T1000 (cell line): ENCODE data around the gene NEURL2.

Experiments
- DNase-seq: peaks from one replicate; lab custom pipeline; 2025; ENCODE audit warnings: mixed read lengths; lab: John Stamatoyannopoulos, UW

NEURL2 gene

DNA sequence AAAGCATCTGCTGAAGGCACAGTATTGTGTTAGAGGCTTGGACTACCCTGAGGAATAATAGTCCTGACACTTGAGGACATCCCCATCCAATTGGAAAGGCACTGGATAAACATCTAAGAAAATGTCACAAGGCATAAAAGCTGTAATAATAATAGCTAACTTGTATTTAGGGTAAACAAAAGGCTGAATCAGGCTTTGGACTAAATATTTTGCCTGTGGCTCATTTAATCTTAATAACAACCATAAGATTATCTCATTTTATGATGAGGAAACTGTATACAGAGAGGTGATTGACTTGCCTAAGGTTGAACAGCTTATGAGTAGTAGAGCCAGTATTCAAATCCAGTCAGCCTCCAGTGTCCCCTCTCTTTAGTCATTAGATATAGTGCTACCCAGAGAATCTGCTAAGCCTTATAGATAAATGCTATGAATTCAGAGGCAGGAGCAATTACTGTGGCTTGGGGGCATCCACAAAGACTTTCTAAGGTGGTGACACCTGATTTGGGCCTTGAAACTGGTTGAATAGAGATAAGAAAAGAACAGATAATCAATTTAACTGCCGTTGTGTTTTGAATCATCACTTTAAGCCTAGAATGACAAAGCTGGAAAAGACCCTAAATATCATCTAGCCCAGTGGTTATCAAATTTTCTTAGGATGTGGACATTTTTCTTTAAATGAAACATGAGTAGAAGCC, 17.5 kb downstream of the NEURL2 start:
- DNase-seq, result no peak

DNA sequence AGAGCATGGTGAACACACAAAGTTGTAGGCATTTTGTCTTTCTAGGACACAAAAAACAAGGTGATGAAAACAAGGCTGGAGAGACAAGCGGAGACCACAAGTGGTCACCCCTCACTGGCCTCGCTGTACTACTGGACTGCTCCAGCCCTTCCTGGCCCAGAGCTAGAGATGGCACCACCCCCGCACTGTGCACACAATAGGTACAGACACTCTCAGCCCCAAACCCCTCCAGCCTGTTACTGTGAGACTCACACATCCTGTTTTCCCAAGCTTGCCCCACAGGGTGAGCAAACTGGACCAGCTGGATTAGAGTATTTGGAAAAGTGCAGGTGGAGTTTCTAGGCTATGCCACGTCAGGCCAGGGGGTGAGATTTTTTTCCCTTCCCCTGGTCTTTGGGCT, 18.4 kb downstream of the NEURL2 start:
- no peak for DNase-seq

DNA sequence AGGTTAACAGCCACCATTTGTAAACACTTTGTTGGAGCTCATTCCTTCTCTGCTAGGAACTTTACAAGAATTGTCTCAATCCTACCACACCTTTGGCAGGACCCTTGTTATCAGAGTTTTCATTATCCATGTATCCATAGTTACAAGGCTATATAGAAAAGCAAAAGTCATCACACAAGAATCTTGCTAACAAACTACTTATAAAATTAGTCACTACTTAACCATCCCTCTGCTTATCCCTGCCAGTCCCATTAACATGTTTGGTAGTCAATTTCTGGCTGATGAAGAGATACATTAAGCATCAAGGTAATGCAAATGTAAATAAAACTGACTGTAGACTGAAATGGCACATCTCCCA, 23.2 kb downstream of the NEURL2 start:
- DNase-seq, result peak; percentile 37

DNA sequence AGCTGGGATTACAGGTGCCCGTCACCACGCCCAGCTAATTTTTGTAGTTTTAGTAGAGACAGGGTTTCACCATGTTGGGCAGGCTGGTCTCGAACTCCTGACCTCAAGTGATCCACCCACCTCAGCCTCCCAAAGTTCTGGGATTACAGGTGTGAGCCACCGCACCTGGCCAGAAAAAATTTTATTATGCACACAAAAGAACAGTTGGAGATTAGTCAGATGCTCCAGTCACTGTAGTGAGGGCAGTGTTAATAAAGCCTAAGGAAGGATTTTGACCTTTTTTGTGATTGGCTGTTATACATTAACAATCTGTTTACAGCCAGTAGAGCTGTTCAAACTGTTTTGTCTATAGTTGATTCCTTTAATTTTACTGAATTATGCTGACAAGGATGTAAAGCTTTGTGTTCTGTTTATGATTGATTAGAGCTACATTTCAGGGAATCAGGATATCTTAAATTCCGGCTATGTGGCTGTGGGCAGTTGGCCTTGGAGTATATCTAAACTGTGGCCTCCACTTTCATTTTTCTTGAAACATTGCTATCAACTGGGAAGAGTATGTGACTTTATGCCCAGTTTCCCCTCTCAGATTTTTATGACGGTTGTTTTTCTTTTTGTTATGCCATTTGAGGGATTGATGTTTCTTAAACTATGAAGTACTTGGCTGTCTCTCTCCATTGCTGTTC, 23.7 kb downstream of the NEURL2 start:
- no peak for DNase-seq

DNA sequence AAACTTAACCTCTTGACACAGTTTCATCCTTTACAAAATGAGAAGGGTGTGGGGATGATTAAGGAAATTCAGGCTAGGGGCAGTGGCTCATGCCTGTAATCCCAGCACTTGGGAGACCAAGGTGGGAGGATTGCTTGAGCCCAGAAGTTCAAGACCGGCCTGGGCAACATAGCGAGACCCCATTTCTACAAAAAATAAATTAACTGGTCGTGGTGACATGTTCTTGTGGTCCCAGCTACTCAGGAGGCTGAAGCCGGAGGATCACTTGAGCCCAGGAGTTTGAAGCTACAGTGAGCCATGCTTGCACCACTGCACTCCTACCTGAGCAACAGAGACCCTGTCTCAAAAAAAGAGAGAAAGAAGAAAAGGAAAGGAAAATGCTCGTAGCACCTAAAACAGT, 24.6 kb downstream of the NEURL2 start:
- DNase-seq, result no peak

DNA sequence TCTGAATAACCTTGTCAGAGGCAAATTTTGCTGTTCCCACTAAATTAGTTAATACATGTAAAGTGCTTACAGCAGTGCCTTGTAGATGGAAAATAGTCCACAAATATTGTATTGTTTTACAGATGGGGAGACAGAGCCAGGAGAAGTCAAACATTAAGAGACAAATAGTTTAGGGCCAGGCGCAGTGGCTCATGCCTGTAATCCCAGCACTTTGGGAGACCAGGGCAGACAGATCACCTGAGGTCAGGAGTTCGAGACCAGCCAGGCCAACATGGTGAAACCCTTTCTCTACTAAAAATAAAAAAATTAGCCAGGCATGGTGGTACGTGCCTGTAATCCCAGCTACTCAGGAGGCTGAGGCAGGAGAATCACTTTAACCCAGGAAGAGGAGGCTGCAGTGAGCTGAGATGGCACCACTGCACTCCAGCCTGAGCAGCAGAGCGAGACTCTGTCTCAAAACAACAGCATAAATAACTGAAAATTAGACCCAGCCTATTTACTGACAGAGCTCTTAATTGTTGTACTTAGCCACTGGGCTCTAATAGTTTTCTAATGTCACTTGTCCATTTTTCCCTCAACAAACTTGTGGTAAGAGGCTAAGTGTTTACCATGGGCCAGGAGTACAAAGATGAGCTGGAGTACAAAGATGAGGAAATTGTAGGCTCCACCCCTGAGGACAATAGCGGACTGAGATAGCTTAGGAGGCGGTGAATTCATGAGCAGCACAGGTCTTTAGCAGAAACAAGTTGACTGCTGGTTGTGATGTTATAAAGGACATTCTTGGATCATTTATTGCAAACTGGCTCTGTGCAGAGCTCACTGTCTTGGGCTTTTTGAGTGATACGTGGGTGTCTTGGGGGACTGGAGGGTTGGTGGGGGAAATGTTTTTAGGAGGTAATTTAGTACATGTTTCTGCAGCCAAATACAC, 27.2 kb downstream of the NEURL2 start:
- no peak for DNase-seq

DNA sequence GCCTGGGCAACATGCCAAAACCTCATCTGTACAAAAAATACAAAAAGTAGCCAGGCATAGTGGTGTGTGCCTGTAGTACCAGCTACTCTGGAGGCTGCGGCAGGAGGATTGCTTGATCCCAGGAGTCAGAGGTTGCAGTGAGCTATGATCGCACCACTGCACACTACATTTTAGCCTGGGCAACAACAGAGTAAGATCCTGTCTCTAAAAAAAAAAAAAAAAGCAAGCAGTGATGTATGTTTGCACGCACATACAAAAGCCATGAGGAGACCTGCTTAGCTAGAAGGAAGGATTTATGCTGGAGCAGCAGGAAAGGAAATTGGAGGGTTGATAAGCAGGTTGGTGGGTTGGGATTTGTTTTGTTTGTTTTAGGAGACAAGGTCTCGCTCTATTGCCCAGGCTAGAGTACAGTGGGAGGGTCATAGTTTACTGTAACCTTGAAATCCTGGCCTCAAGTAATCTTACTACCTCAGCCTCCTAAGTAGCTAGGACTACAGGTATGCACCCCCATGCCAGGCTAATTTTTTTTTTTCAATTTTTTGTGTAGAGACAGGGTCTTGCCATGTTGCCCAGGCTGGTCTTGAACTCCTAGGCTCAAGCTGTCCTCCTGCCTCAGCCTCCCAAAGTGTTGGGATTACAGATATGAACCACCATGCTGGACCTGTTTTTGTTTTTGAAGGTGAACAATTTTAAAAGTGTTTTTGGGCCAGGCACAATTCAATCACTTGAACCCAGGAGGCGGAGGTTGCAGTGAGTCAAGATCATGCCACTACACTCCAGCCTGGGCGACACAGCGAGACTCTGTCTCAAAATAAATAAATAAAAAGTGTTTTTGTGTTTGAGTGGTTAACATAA, 29.6 kb downstream of the NEURL2 start:
- no peak for DNase-seq

DNA sequence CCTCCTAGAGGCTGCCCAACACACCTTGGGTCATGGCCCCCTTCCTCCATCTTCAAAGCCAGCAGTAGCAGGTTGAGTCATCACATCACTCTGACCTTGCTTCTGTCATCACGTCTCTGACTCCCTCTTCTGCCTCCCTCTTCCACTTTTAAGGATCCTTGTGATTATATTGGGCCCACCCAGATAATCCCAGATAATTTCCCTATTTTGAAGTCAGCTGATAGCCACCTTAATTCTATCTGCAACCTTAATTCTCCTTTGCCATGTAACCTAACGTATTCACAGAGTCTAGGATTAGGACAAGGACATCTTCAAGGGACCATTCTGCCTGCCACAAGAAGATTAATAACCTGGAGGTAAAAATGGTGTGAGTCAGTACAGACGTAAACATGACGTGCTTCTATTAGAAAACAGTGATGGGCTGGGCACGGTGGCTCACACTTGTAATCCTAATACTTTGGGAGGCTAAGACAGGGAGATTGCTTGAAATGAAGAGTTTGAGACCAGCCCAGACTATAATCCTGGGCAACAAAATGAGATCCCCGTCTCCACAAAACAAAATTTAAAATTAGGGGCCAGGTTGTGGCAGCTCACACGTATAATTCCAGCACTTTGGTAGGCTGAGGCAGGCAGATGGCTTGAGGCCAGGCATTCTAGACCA, 30.3 kb downstream of the NEURL2 start:
- DNase-seq, result no peak

DNA sequence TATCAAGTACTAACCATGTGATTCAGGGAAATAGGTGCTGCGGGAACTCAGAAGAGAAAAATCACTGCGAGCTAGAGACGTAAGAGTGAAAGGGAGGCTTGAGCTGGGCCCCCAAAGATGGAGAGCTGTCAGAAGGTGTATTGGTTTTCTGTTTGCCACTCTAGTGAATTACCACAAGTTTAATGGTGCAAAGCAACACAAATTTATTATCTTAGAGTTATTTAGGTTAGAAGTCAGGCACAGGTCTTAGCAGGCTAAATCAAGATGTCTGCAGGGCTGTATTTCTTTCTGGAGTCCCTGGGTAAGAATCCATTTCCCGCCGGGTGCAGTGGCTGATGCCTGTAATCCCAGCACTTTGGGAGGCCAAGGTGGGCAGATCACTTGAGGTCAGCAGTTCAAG, 31.1 kb downstream of the NEURL2 start:
- DNase-seq, result no peak

DNA sequence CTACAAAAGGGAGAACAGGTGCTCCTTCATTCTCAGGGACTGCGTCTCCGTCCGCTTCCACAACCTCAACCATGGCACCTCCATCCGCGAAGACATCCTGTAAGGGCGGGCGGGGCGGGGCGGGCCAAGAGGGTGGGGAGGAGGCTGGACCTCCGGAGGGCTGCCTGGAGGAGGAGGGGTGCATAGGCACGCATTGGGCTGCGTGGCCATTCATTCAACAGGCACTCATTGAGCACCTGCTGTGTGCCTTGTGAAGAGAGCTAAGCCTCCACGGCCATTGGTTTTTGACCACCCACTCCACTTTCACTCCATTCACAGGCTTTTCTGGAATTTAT, 33.2 kb downstream of the NEURL2 start:
- no peak for DNase-seq

DNA sequence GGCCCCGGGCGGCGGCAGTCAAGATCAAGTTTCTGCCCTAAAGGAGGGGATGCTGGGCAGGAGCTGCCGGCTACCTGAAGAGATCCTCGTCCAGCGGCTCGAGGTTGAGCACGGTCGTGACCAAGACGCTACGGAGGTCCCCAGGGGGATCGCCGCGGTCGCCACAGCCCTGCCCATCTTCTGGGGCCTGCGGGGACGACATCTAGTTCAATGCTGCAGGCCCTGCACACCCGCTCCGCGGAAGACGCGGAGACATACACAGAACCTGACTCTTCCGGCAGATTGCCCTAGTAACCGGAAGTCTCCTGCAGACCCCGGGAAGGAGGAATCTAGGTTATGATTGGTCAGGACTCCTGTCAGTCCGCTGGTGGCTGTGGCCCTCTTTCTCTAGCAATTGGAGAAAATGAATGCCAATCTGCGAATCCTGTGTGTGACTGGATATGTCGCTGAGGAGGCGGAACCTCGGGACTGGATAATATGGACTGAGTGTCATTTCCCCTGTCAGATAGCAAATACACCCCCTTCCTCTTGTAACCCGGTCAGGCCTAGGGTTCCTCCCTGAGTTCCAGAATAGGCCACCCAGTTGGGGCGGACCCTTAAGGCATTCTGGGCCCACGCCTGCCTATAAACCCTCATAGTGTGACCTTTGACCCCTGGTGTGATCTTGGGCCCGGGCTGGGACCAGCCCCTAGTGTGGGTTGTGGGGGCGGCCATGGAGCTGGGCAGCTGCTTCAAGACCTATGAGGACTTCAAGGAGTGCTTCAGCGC, 33.7 kb downstream of the NEURL2 start, which contains the start of the genes ACOT8 and ZSWIM3:
Gene ACOT8 (minus strand): TSS at position 279 of the 768 bp plus-strand sequence. CDS start 77 bp downstream, at position 202.
Gene ZSWIM3 (plus strand): TSS at position 501 of the 768 bp plus-strand sequence. CDS start 212 bp downstream, at position 713.
- DNase-seq, result peak; percentile 99

DNA sequence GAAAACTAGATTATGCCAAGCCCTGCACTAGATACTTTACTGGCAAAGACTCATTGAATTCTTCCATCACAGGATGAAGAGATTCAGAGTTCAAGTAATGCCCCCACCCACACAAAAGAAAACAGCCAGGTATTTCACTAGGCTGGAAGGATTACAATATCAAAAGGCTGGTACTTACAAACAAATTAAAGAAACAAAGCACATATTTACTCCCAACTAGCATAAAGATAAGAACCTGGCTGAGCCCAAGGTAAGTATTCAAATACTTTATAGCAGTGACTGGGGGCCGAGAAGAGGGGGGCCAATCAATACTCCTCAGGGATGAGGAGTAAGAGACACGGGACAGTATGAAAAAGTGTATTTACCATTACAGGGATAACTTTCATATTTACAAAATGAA, 37.5 kb downstream of the NEURL2 start:
- DNase-seq, result no peak

DNA sequence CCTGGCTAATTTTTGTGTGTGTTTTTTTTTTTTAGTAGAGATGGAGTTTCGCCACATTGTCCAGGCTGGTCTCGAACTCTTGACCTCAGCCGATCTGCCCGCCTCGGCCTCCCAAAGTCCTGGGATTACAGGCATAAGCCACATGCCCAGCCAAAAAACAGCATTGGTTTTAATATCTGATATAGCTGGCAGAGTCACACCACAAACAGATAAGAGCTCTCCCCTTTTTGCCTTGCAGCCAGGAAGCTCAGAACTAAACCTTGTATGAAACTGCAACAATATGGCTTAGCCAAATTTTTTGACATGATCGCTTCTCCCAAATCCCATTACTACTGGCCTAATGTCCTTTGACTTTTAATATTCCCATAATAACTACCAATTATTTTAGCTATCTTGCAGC, 38.7 kb downstream of the NEURL2 start:
- no peak for DNase-seq

DNA sequence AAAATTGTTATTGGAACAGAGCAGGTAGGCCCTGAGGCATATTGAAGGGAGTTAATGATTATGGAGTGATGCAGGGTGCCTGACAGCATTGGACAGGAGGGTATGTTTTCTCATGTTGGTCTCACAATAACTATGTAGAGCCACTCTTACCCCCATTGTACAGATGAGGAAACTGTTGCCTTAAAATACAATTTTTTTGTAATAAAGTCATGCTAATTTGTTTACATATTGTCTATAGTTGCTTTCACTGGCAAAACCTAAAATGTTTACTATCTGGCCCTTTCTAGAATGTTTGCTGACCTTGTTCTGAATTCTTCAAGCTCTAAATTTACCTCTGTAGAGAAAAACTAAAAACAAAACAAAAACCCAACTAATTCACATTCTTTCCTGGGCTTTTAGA, 39.5 kb downstream of the NEURL2 start:
- DNase-seq, result no peak

DNA sequence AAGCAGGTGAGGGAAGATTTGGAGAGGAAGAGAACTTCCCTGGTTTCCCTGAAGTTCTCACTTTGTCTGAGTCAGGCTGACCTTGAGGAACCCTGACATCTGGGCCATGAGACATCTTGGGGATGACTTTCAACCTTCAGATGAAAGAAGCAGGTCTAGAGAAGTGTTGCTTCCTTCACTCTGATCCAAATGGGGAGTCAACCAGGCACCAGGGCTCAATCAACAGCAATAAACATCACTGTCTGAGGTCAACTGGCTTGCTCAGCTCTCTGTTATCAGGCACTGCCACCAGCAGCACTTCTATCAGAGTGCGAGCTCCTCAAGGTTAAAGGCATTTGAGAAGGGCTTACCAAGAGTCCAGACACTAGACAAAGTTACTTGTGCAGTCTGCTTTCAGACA, 40.1 kb downstream of the NEURL2 start:
- DNase-seq, result no peak

DNA sequence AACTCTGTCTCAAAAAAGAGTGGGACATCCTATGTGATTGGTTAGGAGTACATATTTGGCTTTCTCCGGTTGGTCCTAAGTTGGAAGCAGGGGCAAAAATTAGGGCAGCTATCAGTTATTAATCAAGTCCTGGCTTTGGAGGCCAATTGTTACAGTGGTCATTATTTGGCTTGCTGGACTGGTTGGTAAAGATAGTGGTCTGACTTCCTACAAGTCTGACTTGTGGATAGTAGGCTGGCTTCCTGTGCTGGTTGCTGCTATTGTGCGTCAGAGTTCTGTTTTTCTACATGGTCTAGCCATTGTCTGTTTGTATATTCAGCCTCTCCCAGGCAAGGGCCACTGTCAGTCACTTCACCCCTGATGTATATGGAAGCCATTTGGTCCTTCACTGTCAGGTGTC, 40.8 kb downstream of the NEURL2 start:
- no peak for DNase-seq

DNA sequence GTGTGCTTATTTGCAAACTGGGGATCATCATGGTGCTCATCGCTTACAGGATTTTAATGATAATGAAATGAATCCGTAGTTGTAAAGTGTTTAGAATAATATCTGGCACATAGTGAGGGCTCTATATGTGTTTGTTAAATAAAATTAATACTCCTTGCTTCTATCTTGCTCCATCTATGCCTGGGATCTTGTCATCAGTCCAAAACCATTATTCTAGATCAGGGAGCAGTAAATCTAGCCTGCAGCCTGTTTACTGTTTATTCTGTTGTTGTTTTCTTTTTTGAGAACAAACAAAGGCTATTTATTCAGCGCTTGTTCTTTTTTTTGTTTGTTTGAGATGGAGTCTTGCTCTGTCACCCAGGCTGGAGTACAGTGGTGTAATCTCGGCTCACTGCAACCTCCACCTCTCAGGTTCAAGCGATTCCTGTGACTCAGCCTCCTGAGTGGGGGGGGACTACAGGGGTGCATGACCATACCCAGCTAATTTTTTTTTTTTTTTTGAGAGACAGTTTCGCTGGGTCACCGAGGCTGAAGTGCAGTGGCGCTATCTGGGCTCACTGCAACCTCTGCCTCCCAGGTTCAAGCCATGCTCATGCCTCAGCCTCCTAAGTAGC, 41.9 kb downstream of the NEURL2 start:
- no peak for DNase-seq

DNA sequence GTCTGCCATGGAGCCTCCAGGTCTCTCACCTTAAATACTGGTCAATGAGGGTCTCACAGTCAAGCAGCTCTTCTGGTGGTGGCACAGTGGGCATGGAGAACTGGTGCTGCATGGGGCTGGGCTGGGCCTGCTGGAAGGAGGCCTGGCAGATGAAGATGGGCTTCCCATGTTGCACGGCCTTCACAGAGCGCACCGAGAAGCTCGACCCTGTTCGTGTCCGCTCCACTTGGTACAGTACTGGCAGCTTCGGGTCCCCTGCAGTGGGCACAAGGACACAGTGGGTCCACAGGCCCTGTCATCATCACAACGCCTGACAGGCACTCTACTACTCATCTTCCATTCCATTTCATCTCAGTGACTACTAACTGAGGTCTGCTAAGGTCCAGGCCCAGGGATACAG, 42.6 kb downstream of the NEURL2 start:
- DNase-seq, result no peak

DNA sequence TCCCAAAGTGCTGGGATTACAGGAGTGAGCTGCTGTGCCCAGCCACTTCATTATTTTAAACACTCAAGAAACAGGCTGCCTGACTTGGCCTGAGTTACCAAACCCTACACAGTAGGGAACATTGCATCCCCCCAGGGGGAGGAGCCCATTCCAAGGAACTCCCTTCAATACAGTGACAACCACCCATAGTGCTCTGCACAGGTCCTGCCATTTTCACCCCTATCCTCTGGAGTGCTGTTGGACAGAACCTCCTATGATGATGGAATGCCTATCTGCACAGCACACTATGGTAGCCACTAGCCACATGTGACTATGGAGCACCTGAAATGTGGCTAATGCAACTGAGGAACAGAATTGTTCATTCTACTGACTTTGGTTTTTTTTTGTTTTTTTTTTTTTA, 45.6 kb downstream of the NEURL2 start:
- DNase-seq, result no peak

DNA sequence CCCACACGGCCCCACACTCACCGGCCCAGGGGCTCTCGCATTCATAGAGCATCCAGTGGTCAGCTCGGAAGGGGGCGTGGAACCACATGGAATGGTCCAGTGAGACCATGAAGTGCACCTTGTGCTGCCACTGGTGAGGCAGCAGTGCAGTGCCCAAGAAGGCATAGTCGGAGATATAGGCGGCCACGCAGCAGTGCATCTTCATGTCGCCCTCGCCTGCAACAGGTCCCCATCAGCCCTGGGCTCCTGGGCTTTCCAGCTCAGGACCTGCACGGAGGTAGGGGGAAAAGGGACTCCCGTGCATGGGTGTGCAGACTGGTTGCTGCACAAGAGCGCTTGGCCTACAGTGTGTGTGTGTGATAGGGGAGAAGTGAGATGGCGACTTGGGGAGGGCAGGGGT, 47.5 kb downstream of the NEURL2 start:
- no peak for DNase-seq
